HG03196 (cell line): ENCODE measurements around the gene STEAP3.
"Not testable (repeated sequence)": the region's sequence is repeated elsewhere in the genome, so short reads cannot be mapped to it uniquely, and the experiment has no call there.

Experiments used
- ATAC-seq: cut with Tn5 transposase; IDR thresholded peaks from one replicate; pipeline ENCODE4 v1.9.1; 2021; ENCODE audit not compliant: unreplicated experiment

Gene STEAP3

GRCh38 chr2:119260646-119261492 lies 37.2 kb downstream of the STEAP3 start:
- ATAC-seq = no peak

- ATAC-seq = no peak
These were observed 38.0 kb downstream of the STEAP3 start for GRCh38 chr2:119261493-119262225.

GRCh38 chr2:119263025-119263424 lies 39.4 kb downstream of the STEAP3 start:
- ATAC-seq = no peak

GRCh38 chr2:119263656-119264055 lies 40.0 kb downstream of the STEAP3 start:
- no peak for ATAC-seq

GRCh38 chr2:119264781-119265692 lies 41.4 kb downstream of the STEAP3 start:
- peak; percentile 89 for ATAC-seq

- ATAC-seq = no peak
These were observed 42.0 kb downstream of the STEAP3 start for GRCh38 chr2:119265693-119266066.

GRCh38 chr2:119266091-119266589 lies 42.5 kb downstream of the STEAP3 start:
- no peak for ATAC-seq

GRCh38 chr2:119267604-119268003 lies 44.0 kb downstream of the STEAP3 start:
- ATAC-seq = no peak

- no peak for ATAC-seq
These were observed 53.2 kb downstream of the STEAP3 start for GRCh38 chr2:119276864-119277263.

GRCh38 chr2:119278385-119278784 lies 54.8 kb downstream of the STEAP3 start:
- ATAC-seq = not testable (repeated sequence)

- ATAC-seq = no peak
These were observed 55.3 kb downstream of the STEAP3 start for GRCh38 chr2:119278946-119279345.

GRCh38 chr2:119279666-119280065 lies 56.0 kb downstream of the STEAP3 start:
- ATAC-seq = no peak

GRCh38 chr2:119280680-119281079 lies 57.0 kb downstream of the STEAP3 start:
- ATAC-seq = no peak

GRCh38 chr2:119282146-119282995 lies 58.7 kb downstream of the STEAP3 start:
- ATAC-seq = no peak

- ATAC-seq = no peak
These were observed 59.4 kb downstream of the STEAP3 start for GRCh38 chr2:119282996-119283511.

GRCh38 chr2:119283873-119284331 lies 60.3 kb downstream of the STEAP3 start:
- no peak for ATAC-seq

- ATAC-seq = no peak
These were observed 63.0 kb downstream of the STEAP3 start for GRCh38 chr2:119286661-119287060.

- ATAC-seq = no peak
These were observed 64.9 kb downstream of the STEAP3 start for GRCh38 chr2:119288576-119288975.

GRCh38 chr2:119289093-119289492 lies 65.5 kb downstream of the STEAP3 start:
- ATAC-seq = no peak

- no peak for ATAC-seq
These were observed 66.0 kb downstream of the STEAP3 start for GRCh38 chr2:119289642-119290041.
